Hepatocyte (in vitro differentiated cells): Measurements from ENCODE around the gene CWC27.

Experiments
- EZH2 ChIP-seq: fragments of 200-600 bp; sonication (generic); IDR thresholded peaks from 2 replicates; pipeline ENCODE4 v1.6.1; 2016; ENCODE audit warnings: antibody characterized with exemption, mild to moderate bottlenecking, borderline replicate concordance
- TF ChIP-seq, protein P1 (sequence below): fragments of 200-600 bp; sonication (generic); IDR thresholded peaks from 2 replicates; pipeline ENCODE4 v1.5.1; 2016; ENCODE audit warnings: antibody characterized with exemption, mild to moderate bottlenecking; ENCODE audit not compliant: poor library complexity

GRCh38 chr5:65034813-65035209, 266.1 kb downstream of the CWC27 start:
- TF ChIP-seq, protein P1, sequence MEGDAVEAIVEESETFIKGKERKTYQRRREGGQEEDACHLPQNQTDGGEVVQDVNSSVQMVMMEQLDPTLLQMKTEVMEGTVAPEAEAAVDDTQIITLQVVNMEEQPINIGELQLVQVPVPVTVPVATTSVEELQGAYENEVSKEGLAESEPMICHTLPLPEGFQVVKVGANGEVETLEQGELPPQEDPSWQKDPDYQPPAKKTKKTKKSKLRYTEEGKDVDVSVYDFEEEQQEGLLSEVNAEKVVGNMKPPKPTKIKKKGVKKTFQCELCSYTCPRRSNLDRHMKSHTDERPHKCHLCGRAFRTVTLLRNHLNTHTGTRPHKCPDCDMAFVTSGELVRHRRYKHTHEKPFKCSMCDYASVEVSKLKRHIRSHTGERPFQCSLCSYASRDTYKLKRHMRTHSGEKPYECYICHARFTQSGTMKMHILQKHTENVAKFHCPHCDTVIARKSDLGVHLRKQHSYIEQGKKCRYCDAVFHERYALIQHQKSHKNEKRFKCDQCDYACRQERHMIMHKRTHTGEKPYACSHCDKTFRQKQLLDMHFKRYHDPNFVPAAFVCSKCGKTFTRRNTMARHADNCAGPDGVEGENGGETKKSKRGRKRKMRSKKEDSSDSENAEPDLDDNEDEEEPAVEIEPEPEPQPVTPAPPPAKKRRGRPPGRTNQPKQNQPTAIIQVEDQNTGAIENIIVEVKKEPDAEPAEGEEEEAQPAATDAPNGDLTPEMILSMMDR = no peak
- no peak for TF ChIP-seq EZH2
